IMR-90 (cell line): ENCODE data around the gene ATG9B. TPM values are rescaled to one million over a fixed set of nuclear protein-coding genes. Genes with fewer than 3 reads are reported as not detected.

ENCODE experiments used
- ATAC-seq: fragments of 200-7000 bp; cut with Tn5 transposase; 2 replicates; pipeline ENCODE4 v1.9.1; 2020; ENCODE audit warnings: low read depth, mild to moderate bottlenecking, moderate library complexity
- BruUV-seq: library from RNA; stranded (reverse); fragments of 400-500 nt; replicated peaks from 2 replicates; lab custom pipeline; 2021; lab: Mats Ljungman, UMichigan
- CTCF ChIA-PET: fragments of 300-600 bp; formaldehyde crosslinking; extraction: SDS; loops from one replicate; lab custom pipeline; 2021; ENCODE audit warnings: antibody characterized with exemption; lab: Yijun Ruan, JAX
- POLR2A ChIA-PET: fragments of 300-600 bp; sonication (Branson Sonifier 250); formaldehyde crosslinking; loops from one replicate; lab custom pipeline; 2022; ENCODE audit warnings: antibody characterized with exemption; ENCODE audit not compliant: unreplicated experiment; lab: Charles Lee
- DNase-seq: peaks from one replicate; pipeline ENCODE4 v3.0.0; 2013
- H2AFZ ChIP-seq: replicated peaks from 2 replicates; pipeline ENCODE3; 2013; ENCODE audit warnings: low read length, mild to moderate bottlenecking; ENCODE audit not compliant: poor library complexity
- H2AK5ac ChIP-seq: 2 replicates; pipeline ENCODE4 v1.6.1; 2013; ENCODE audit warnings: low read depth, low read length, inconsistent platforms
- H2AK9ac ChIP-seq: replicated peaks from 2 replicates; pipeline ENCODE3; 2013; ENCODE audit warnings: mild to moderate bottlenecking, low read depth, low read length, moderate library complexity; ENCODE audit not compliant: poor library complexity
- H2BK120ac ChIP-seq: 2 replicates; pipeline ENCODE4 v1.6.1; 2013; ENCODE audit warnings: low read depth, low read length, inconsistent platforms
- H2BK15ac ChIP-seq: 3 replicates; pipeline ENCODE4 v1.6.1; 2013; ENCODE audit warnings: low read depth, low read length, inconsistent platforms
- H2BK20ac ChIP-seq: 2 replicates; pipeline ENCODE4 v1.6.1; 2013; ENCODE audit warnings: low read depth, mild to moderate bottlenecking, inconsistent platforms, low read length, moderate library complexity
- H2BK5ac ChIP-seq: 2 replicates; pipeline ENCODE4 v1.6.1; 2013; ENCODE audit warnings: mild to moderate bottlenecking, low read depth, low read length, inconsistent platforms; ENCODE audit not compliant: poor library complexity, severe bottlenecking
- H3K14ac ChIP-seq: replicated peaks from 2 replicates; pipeline ENCODE4 v1.6.1; 2013; ENCODE audit warnings: low read depth, low read length, inconsistent platforms
- H3K18ac ChIP-seq: 2 replicates; pipeline ENCODE4 v1.6.1; 2013; ENCODE audit warnings: low read depth, low read length, control low read depth
- H3K23ac ChIP-seq: 2 replicates; pipeline ENCODE4 v1.6.1; 2013; ENCODE audit warnings: low read depth, low read length, inconsistent platforms
- H3K27ac ChIP-seq: 2 replicates; pipeline ENCODE4 v1.5.1; 2013; ENCODE audit warnings: mild to moderate bottlenecking, control low read depth, low read length; ENCODE audit not compliant: insufficient read depth
- H3K27me3 ChIP-seq: 2 replicates; pipeline ENCODE4 v1.6.1; 2013; ENCODE audit warnings: low read length; ENCODE audit not compliant: control insufficient read depth, insufficient read depth
- H3K36me3 ChIP-seq: 2 replicates; pipeline ENCODE4 v1.6.1; 2013; ENCODE audit warnings: low read length, mixed read lengths; ENCODE audit not compliant: control insufficient read depth, insufficient read depth
- H3K4ac ChIP-seq: 2 replicates; pipeline ENCODE4 v1.6.1; 2013; ENCODE audit warnings: low read depth, low read length, inconsistent platforms
- H3K4me1 ChIP-seq: 2 replicates; pipeline ENCODE4 v1.6.1; 2013; ENCODE audit warnings: low read length, mixed read lengths; ENCODE audit not compliant: control insufficient read depth, insufficient read depth
- H3K4me2 ChIP-seq: 2 replicates; pipeline ENCODE4 v1.6.1; 2013; ENCODE audit warnings: low read depth, mild to moderate bottlenecking, control low read depth, low read length, moderate library complexity
- H3K4me3 ChIP-seq: 2 replicates; pipeline ENCODE4 v1.5.1; 2013; ENCODE audit warnings: low read depth, mild to moderate bottlenecking, control low read depth, low read length, moderate library complexity; ENCODE audit not compliant: insufficient read depth
- H3K56ac ChIP-seq: 2 replicates; pipeline ENCODE4 v1.6.1; 2013; ENCODE audit warnings: low read length, inconsistent platforms; ENCODE audit not compliant: insufficient read depth; ENCODE audit errors: extremely low read depth
- H3K79me1 ChIP-seq, 2 experiments: 2 replicates each; pipeline ENCODE4 v1.6.1; 2013; ENCODE audit warnings: low read length in 2 of 2, inconsistent platforms in 1 of 2, low read depth in 1 of 2
- H3K9ac ChIP-seq: 2 replicates; pipeline ENCODE4 v1.6.1; 2013; ENCODE audit warnings: low read depth, low read length, control low read depth
- H3K9me1 ChIP-seq: 2 replicates; pipeline ENCODE4 v1.6.1; 2013; ENCODE audit warnings: low read length, inconsistent platforms; ENCODE audit not compliant: insufficient read depth
- H3K9me3 ChIP-seq: 2 replicates; pipeline ENCODE4 v1.6.1; 2013; ENCODE audit warnings: low read length; ENCODE audit not compliant: control insufficient read depth, insufficient read depth
- H4K20me1 ChIP-seq: 2 replicates; pipeline ENCODE4 v1.6.1; 2013; ENCODE audit warnings: low read length, inconsistent platforms; ENCODE audit not compliant: insufficient read depth
- H4K5ac ChIP-seq: 2 replicates; pipeline ENCODE4 v1.6.1; 2013; ENCODE audit warnings: mild to moderate bottlenecking, low read depth, low read length, control low read depth
- H4K8ac ChIP-seq, 2 experiments: 2 replicates each; pipeline ENCODE4 v1.6.1; 2013; ENCODE audit warnings: low read depth in 2 of 2, low read length in 2 of 2, control low read depth in 1 of 2, inconsistent platforms in 1 of 2
- H4K91ac ChIP-seq: 2 replicates; pipeline ENCODE4 v1.6.1; 2013; ENCODE audit warnings: low read depth, low read length, inconsistent platforms; ENCODE audit not compliant: insufficient read depth
- CEBPB ChIP-seq: IDR thresholded peaks from 2 replicates; pipeline ENCODE4 v1.6.1; 2012; ENCODE audit warnings: low read depth, low read length, improper control_type of control experiment
- CHD1 ChIP-seq: IDR thresholded peaks from 2 replicates; pipeline ENCODE4 v1.6.1; 2012; ENCODE audit warnings: low read depth, low read length, improper control_type of control experiment
- MAFK ChIP-seq: IDR thresholded peaks from 2 replicates; pipeline ENCODE4 v1.6.1; 2012; ENCODE audit warnings: low read depth, low read length, improper control_type of control experiment
- MAZ ChIP-seq: IDR thresholded peaks from 2 replicates; pipeline ENCODE4 v1.6.1; 2012; ENCODE audit warnings: low read depth, mild to moderate bottlenecking, low read length, improper control_type of control experiment, moderate library complexity, borderline replicate concordance
- POLR2A ChIP-seq: IDR thresholded peaks from 2 replicates; pipeline ENCODE4 v1.6.1; 2012; ENCODE audit warnings: mild to moderate bottlenecking, low read depth, low read length
- RAD21 ChIP-seq: IDR thresholded peaks from 2 replicates; pipeline ENCODE4 v1.6.1; 2012; ENCODE audit warnings: low read length, improper control_type of control experiment
- SMC3 ChIP-seq: fragments of 150-350 bp; IDR thresholded peaks from 2 replicates; pipeline ENCODE4 v1.6.1; 2016; ENCODE audit warnings: low read depth, mild to moderate bottlenecking, antibody characterized with exemption, low read length, moderate library complexity
- WGBS, 2 experiments: methylation state at CpG; one replicate each; pipeline versions ENCODE4 v1.1.5 to v1.1.7; 2013; ENCODE audit warnings: missing lambda C conversion rate in 2 of 2; ENCODE audit not compliant: insufficient read length in 1 of 2; ENCODE audit errors: extremely low coverage in 2 of 2; 5-methylcytosine and 5-hydroxymethylcytosine counted together
- dilution Hi-C: fragments of 300-500 bp; cut with HindIII; formaldehyde crosslinking; loops from one replicate; pipeline ENCODE4 v1.14.3; 2018; ENCODE audit warnings: low sequenced_read_pairs; ENCODE audit not compliant: unreplicated experiment
- in situ Hi-C: fragments of 300-500 bp; cut with MboI; formaldehyde crosslinking; loops from 3 replicates; pipeline ENCODE4 v1.14.3; 2019; ENCODE audit warnings: low sequenced_read_pairs, inconsistent platforms, mixed read lengths
- intact Hi-C: fragments of 100-400 bp; cut with micrococcal nuclease; formaldehyde crosslinking; loops from 2 replicates; pipeline ENCODE4 v1.10.0; 2022
- polyA plus RNA-seq, 3 experiments: library from polyadenylated mRNA; depleted of rRNA; stranded (reverse); fragments of >200 nt; gene quantifications; 2 replicates each; pipeline ENCODE4 v1.2.3, GENCODE V29; 2012; ENCODE audit warnings: low replicate concordance in 1 of 3
- total RNA-seq: library from RNA; depleted of rRNA; stranded (reverse); fragments of >200 nt; gene quantifications from 2 replicates; pipeline ENCODE4 v1.2.3, GENCODE V29; 2012
- TF ChIP-seq, protein P1 (sequence below): fragments of 150-350 bp; IDR thresholded peaks from 2 replicates; pipeline ENCODE4 v1.6.1; 2016; ENCODE audit warnings: low read depth, mild to moderate bottlenecking, low read length, moderate library complexity, borderline replicate concordance
- TF ChIP-seq, protein P2 (sequence below): fragments of 150-350 bp; IDR thresholded peaks from 2 replicates; pipeline ENCODE4 v1.6.1; 2017; ENCODE audit warnings: mild to moderate bottlenecking, antibody characterized with exemption, low read length, low read depth
- TF ChIP-seq, protein P3 (sequence below): conservative IDR thresholded peaks from 2 replicates; pipeline ENCODE4 v1.5.1; 2012; ENCODE audit warnings: mild to moderate bottlenecking, low read depth, low read length, improper control_type of control experiment

Gene ATG9B
- total and polyA plus RNA-seq, 2 of the 4 experiments (the other 2 are of a cell fraction): 0.18 to 0.91 TPM

DNA sequence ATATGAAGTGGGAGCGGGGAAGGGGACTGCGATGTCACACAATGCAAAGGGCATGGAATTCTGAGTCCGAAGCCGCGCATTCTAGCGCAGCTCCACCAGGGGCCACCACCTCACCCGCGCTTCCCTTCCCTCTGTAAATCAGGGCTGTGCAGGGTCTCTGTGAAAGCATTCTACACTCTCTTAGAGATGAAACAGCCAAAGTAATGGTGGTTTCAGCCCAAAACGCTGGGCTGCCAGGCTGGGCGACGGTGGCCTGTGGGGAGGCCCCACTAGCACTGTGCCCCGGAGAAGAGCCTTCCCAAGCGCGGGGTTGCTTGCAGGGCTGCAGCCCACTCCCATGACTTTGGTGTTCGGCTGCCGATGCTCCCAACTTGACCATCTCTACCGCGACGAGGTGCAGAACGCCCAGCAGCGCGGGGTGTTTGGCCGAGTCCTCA, 11.4 kb downstream of the ATG9B start:
- Histone ChIP-seq H2BK20ac (no peak overlapping the region), H3K4ac (no peak overlapping the region), H3K4me3 (no peak overlapping the region), H2BK120ac (no peak overlapping the region), H3K56ac (no peak overlapping the region), H3K27me3 (peaks cover 23% of the 10 kb centered on the region; the same call in 1 of the 2 replicates), H3K9me1 (no peaks in the 10 kb centered on the region), H2BK15ac (no peak overlapping the region), H3K4me1 (peaks cover 9% of the 10 kb centered on the region; the same call in 1 of the 2 replicates), H4K20me1 (no peaks in the 10 kb centered on the region), H3K23ac (no peak overlapping the region), H2AFZ (peak overlapping the region; percentile 77), H3K4me2 (no peak overlapping the region; the same call in 1 of the 2 replicates), H3K18ac (no peak overlapping the region), H2BK5ac (no peak overlapping the region), H4K91ac (no peak overlapping the region), H4K8ac (no peak overlapping the region), H3K14ac (no peak overlapping the region), H3K79me1 (no peaks in the 10 kb centered on the region), H4K5ac (no peak overlapping the region), H3K36me3 (no peaks in the 10 kb centered on the region), H3K9ac (no peak overlapping the region), H2AK5ac (no peak overlapping the region), H3K27ac (no peak overlapping the region), H2AK9ac (no peak overlapping the region), H3K9me3 (no peaks in the 10 kb centered on the region)
- intact Hi-C loops (loop anchor here (5.0 kb wide), 1 partner anchor 99 kb away; no protein-coding TSS in a partner anchor), dilution Hi-C loops (no loop called here), in situ Hi-C loops (no loop called here)
- POLR2A ChIA-PET: no interaction called here
- CTCF ChIA-PET: interaction anchor here (1.4 kb wide), 1 partner anchor 15 kb away, joined by 5 read pairs; the partner anchor contains the start of gene ABCB8
- DNase-seq (no peak), ATAC-seq (peak; percentile 46; the same call in 1 of the 2 replicates)
- no TSS peak for BruUV-seq
- 73% methylated on average over 3 of the region's 23 CpGs; no CpG with 5 or more reads in 1 of the 2 experiments for WGBS, 2 experiments
- no peak for TF ChIP-seq POLR2A
- TF ChIP-seq CHD1: no peak
- TF ChIP-seq, protein P1, sequence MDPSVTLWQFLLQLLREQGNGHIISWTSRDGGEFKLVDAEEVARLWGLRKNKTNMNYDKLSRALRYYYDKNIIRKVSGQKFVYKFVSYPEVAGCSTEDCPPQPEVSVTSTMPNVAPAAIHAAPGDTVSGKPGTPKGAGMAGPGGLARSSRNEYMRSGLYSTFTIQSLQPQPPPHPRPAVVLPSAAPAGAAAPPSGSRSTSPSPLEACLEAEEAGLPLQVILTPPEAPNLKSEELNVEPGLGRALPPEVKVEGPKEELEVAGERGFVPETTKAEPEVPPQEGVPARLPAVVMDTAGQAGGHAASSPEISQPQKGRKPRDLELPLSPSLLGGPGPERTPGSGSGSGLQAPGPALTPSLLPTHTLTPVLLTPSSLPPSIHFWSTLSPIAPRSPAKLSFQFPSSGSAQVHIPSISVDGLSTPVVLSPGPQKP: no peak
- TF ChIP-seq MAFK: no peak
- TF ChIP-seq CEBPB: no peak
- TF ChIP-seq, protein P2, sequence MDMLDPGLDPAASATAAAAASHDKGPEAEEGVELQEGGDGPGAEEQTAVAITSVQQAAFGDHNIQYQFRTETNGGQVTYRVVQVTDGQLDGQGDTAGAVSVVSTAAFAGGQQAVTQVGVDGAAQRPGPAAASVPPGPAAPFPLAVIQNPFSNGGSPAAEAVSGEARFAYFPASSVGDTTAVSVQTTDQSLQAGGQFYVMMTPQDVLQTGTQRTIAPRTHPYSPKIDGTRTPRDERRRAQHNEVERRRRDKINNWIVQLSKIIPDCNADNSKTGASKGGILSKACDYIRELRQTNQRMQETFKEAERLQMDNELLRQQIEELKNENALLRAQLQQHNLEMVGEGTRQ: no peak
- TF ChIP-seq MAZ: no peak
- TF ChIP-seq RAD21: peak; percentile 59
- TF ChIP-seq, protein P3, sequence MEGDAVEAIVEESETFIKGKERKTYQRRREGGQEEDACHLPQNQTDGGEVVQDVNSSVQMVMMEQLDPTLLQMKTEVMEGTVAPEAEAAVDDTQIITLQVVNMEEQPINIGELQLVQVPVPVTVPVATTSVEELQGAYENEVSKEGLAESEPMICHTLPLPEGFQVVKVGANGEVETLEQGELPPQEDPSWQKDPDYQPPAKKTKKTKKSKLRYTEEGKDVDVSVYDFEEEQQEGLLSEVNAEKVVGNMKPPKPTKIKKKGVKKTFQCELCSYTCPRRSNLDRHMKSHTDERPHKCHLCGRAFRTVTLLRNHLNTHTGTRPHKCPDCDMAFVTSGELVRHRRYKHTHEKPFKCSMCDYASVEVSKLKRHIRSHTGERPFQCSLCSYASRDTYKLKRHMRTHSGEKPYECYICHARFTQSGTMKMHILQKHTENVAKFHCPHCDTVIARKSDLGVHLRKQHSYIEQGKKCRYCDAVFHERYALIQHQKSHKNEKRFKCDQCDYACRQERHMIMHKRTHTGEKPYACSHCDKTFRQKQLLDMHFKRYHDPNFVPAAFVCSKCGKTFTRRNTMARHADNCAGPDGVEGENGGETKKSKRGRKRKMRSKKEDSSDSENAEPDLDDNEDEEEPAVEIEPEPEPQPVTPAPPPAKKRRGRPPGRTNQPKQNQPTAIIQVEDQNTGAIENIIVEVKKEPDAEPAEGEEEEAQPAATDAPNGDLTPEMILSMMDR: peak; percentile 54
- TF ChIP-seq SMC3: peak; percentile 36
